Measurements from ENCODE around the gene TEPSIN. TPM values are rescaled to one million over a fixed set of nuclear protein-coding genes. Genes with fewer than 3 reads are reported as not detected.

TEPSIN gene
- total and polyA plus RNA-seq, 2 of the 8 experiments (the other 6 are each of a cell fraction or from before 2014, with no cell fraction given) = 22.9 to 28.0 TPM

DNA sequence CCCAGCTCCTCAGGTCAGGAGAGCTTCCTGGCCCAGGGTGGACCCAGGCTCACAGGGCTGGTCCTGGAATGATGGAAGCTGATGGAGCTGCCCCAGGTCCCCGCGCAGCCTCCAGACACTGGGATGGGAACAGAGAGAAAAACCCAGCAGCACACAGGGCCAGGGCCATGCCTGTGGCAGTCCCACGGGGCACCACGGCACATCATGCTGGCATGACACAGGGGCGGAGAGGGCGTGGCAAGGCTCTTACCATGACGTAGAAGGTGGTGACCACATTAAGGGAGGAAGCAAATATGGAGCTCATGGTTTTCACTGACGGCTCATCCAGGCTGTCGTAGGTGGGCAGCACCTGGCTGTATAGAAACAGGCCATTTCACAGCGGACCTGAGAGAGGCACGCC is 37.9 kb upstream of the TEPSIN start:
- no peak overlapping the region for H3K4ac ChIP-seq (replicated peaks; ENCODE audit: insufficient read length, low read depth, low read length)
- ChIA-PET CTCF (ENCODE audit: partially characterized antibody) (interaction anchor here (1.4 to 1.6 kb wide), 2 partner anchors 15 to 246 kb away, joined by 5 to 6 read pairs; no protein-coding TSS in a partner anchor), POLR2A (ENCODE audit: partially characterized antibody) (interaction anchor here (1.1 kb wide), 1 partner anchor 9 kb away, joined by 3 read pairs; no protein-coding TSS in a partner anchor)
- H2AK5ac ChIP-seq (ENCODE audit: low read depth, low read length) = no peak overlapping the region
- H2BK12ac ChIP-seq (ENCODE audit: low read depth, low read length) = no peak overlapping the region
- H3K9me3 ChIP-seq (ENCODE audit: insufficient read depth in 2 of 2, low read depth in 1 of 2, low read length in 1 of 2) = no peaks in the 10 kb centered on the region
- H3K4me1 ChIP-seq (replicated peaks in 1 of 4; ENCODE audit: control insufficient read depth in 3 of 4, insufficient read depth in 4 of 4, low read length in 3 of 4) = 0 out of 7 replicates have a peak, but pooled peaks cover 0 to under 1% (median 0%) of the 10 kb centered on the region in 4 experiments
- H3K14ac ChIP-seq (ENCODE audit: insufficient read length) = no peak overlapping the region
- H2BK120ac ChIP-seq (replicated peaks; ENCODE audit: low read depth, low read length) = no peak overlapping the region
- no peak for DNase-seq (ENCODE audit: low read depth in 1 of 2, low spot score in 2 of 2)
- H3K27ac ChIP-seq (ENCODE audit: low read depth, low read length) = no peak overlapping the region
- no peak overlapping the region for H3K23ac ChIP-seq (ENCODE audit: insufficient read length)
- H3K79me2 ChIP-seq (ENCODE audit: control insufficient read depth in 1 of 2, insufficient read depth in 2 of 2, low read length in 2 of 2) = no peaks in the 10 kb centered on the region
- peaks cover 3% of the 10 kb centered on the region for H3K79me1 ChIP-seq (ENCODE audit: low read depth, low read length)
- H4K5ac ChIP-seq (ENCODE audit: insufficient read length, low read depth, low read length) = no peak overlapping the region
- H4K91ac ChIP-seq (replicated peaks; ENCODE audit: insufficient read length, low read length) = no peak overlapping the region
- no peaks in the 10 kb centered on the region for H3K23me2 ChIP-seq (ENCODE audit: low read depth, low read length)
- H2BK15ac ChIP-seq (ENCODE audit: low read length) = no peak overlapping the region
- no peak overlapping the region for H3K4me2 ChIP-seq (ENCODE audit: insufficient read depth in 1 of 2, low read depth in 2 of 2, low read length in 2 of 2)
- no peak overlapping the region for H3K56ac ChIP-seq (replicated peaks; ENCODE audit: insufficient read length, low read depth, low read length)
- 0 out of 2 replicates have a peak overlapping the region, but pooled peaks have one; percentile 56 for H2BK5ac ChIP-seq (ENCODE audit: low read depth, low read length)
- no peak overlapping the region for H4K8ac ChIP-seq (ENCODE audit: extremely low read depth, insufficient read depth, low read length)
- 89% methylated on average over 11 of the region's 11 CpGs; no CpG with 5 or more reads in 1 of the 2 experiments for WGBS, 2 experiments (ENCODE audit: extremely low coverage in 1 of 2, insufficient coverage in 1 of 2, insufficient read length in 1 of 2, insufficient replicate concordance in 2 of 2, low coverage in 1 of 2, low lambda C conversion rate in 2 of 2, missing lambda C conversion rate in 1 of 2)
- peaks cover 0 to 16% (median 3%) of the 10 kb centered on the region in 4 experiments; a peak in 3 of 8 replicates for H3K36me3 ChIP-seq (ENCODE audit: control insufficient read depth in 2 of 4, insufficient read depth in 4 of 4, low read length in 3 of 4)
- H4K20me1 ChIP-seq (replicated peaks in 1 of 2; ENCODE audit: control insufficient read depth in 1 of 2, insufficient read depth in 2 of 2, low read length in 2 of 2) = peaks cover 13 to 14% of the 10 kb centered on the region in 2 experiments
- no peak overlapping the region for H3K18ac ChIP-seq (ENCODE audit: extremely low read depth, low read length)
- FAIRE-seq = no peak
- no peak overlapping the region for H2BK20ac ChIP-seq (ENCODE audit: low read length)
- H3K4me3 ChIP-seq (ENCODE audit: extremely low read depth in 1 of 4, insufficient read depth in 2 of 4, low read depth in 3 of 4, low read length in 4 of 4) = no peak overlapping the region
- no peaks in the 10 kb centered on the region for H3K27me3 ChIP-seq (replicated peaks in 1 of 4; ENCODE audit: control insufficient read depth in 3 of 4, extremely low read depth in 1 of 4, insufficient read depth in 3 of 4, low read length in 3 of 4)
- no peak overlapping the region for H2AFZ ChIP-seq (ENCODE audit: low read length)
- no peak overlapping the region for H3K9ac ChIP-seq (replicated peaks in 1 of 4; ENCODE audit: extremely low read depth in 1 of 4, low read depth in 3 of 4, low read length in 3 of 4)
- TF ChIP-seq, protein P1, sequence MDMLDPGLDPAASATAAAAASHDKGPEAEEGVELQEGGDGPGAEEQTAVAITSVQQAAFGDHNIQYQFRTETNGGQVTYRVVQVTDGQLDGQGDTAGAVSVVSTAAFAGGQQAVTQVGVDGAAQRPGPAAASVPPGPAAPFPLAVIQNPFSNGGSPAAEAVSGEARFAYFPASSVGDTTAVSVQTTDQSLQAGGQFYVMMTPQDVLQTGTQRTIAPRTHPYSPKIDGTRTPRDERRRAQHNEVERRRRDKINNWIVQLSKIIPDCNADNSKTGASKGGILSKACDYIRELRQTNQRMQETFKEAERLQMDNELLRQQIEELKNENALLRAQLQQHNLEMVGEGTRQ (IDR thresholded peaks at IDR 0.05; ENCODE audit: low read length) = no peak
- TF ChIP-seq POLR2A (IDR thresholded peaks at IDR 0.05; ENCODE audit: control extremely low read depth in 1 of 2, low read depth in 2 of 2, low read length in 2 of 2) (no peak), SP4 (IDR thresholded peaks at IDR 0.05; ENCODE audit: low read length) (no peak), SIN3A (conservative IDR thresholded peaks at IDR 0.05 in 1 of 2, IDR thresholded peaks at IDR 0.05 in 1 of 2; ENCODE audit: low read depth in 1 of 2, low read length in 2 of 2) (no peak), RAD21 (IDR thresholded peaks at IDR 0.05 in 1 of 2, conservative IDR thresholded peaks at IDR 0.05 in 1 of 2; ENCODE audit: low read depth in 2 of 2, low read length in 2 of 2) (no peak), E2F6 (IDR thresholded peaks at IDR 0.05) (no peak), EZH2 (IDR thresholded peaks at IDR 0.05; ENCODE audit: low read depth, low read length, severe bottlenecking) (no peak)
- TF ChIP-seq, protein P2, sequence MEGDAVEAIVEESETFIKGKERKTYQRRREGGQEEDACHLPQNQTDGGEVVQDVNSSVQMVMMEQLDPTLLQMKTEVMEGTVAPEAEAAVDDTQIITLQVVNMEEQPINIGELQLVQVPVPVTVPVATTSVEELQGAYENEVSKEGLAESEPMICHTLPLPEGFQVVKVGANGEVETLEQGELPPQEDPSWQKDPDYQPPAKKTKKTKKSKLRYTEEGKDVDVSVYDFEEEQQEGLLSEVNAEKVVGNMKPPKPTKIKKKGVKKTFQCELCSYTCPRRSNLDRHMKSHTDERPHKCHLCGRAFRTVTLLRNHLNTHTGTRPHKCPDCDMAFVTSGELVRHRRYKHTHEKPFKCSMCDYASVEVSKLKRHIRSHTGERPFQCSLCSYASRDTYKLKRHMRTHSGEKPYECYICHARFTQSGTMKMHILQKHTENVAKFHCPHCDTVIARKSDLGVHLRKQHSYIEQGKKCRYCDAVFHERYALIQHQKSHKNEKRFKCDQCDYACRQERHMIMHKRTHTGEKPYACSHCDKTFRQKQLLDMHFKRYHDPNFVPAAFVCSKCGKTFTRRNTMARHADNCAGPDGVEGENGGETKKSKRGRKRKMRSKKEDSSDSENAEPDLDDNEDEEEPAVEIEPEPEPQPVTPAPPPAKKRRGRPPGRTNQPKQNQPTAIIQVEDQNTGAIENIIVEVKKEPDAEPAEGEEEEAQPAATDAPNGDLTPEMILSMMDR (IDR thresholded peaks at IDR 0.05; ENCODE audit: control extremely low read depth in 1 of 3, insufficient read depth in 1 of 3, low read depth in 1 of 3, low read length in 3 of 3) = no peak

All from H1 (cell line).